Glutamatergic neuron (in vitro differentiated cells): ENCODE measurements around the gene OR6S1. TPM values are rescaled to one million over a fixed set of nuclear protein-coding genes. Genes with fewer than 3 reads are reported as not detected.

Experiments
- DNase-seq: peaks from one replicate; pipeline ENCODE4 v3.0.0; 2022
- H3K27ac Mint-ChIP-seq: one replicate; pipeline ENCODE4 v1.8.0; 2020; ENCODE audit warnings: mild to moderate bottlenecking, mixed read lengths, inconsistent platforms; ENCODE audit not compliant: unreplicated experiment
- H3K27me3 Mint-ChIP-seq: one replicate; pipeline ENCODE4 v1.8.0; 2020; ENCODE audit warnings: mild to moderate bottlenecking, moderate library complexity, mixed read lengths, inconsistent platforms; ENCODE audit not compliant: unreplicated experiment
- H3K36me3 Mint-ChIP-seq: one replicate; pipeline ENCODE4 v1.8.0; 2020; ENCODE audit warnings: mild to moderate bottlenecking, mixed read lengths, inconsistent platforms; ENCODE audit not compliant: unreplicated experiment
- H3K4me1 Mint-ChIP-seq: one replicate; pipeline ENCODE4 v1.8.0; 2020; ENCODE audit warnings: mild to moderate bottlenecking, low read depth, mixed read lengths, inconsistent platforms; ENCODE audit not compliant: unreplicated experiment
- H3K4me3 Mint-ChIP-seq: one replicate; pipeline ENCODE4 v1.8.0; 2020; ENCODE audit warnings: mild to moderate bottlenecking, mixed read lengths, inconsistent platforms; ENCODE audit not compliant: unreplicated experiment
- H3K9me3 Mint-ChIP-seq: one replicate; pipeline ENCODE4 v1.8.0; 2020; ENCODE audit warnings: mild to moderate bottlenecking, moderate library complexity, mixed read lengths, inconsistent platforms; ENCODE audit not compliant: unreplicated experiment
- long read RNA-seq: library from polyadenylated mRNA; unstranded; transcript quantifications from one replicate; pipeline ENCODE4 v2.0.0, GENCODE V29; 2020; ENCODE audit not compliant: unreplicated experiment
- total RNA-seq: library from RNA; stranded (reverse); fragmentation: NEBNext Ultra II Directional; extraction: Animal tissue kit (Norgen Biotek cat#: 25700); gene quantifications from one replicate; pipeline ENCODE4 v1.2.1, GENCODE V29; 2021; ENCODE audit not compliant: unreplicated experiment
- TF ChIP-seq, protein P1 (sequence below): fragments of 200-600 bp; sonication (generic); IDR thresholded peaks from one replicate; pipeline ENCODE4 v1.5.0; 2021; ENCODE audit not compliant: partially characterized antibody, unreplicated experiment

OR6S1 gene
- total RNA-seq = not detected
- long read RNA-seq = 0 reads

GRCh38 chr14:20641591-20641990 is at the start of gene OR6S1:
Gene OR6S1, minus strand, starts transcription at chr14:20641691. Its CDS starts 0 bp downstream, at chr14:20641691.
- Mint-ChIP-seq H3K4me3 (no peak within 1 kb of the TSS), H3K36me3 (no peaks in the 10 kb centered on the region), H3K27me3 (peaks cover 3% of the 10 kb centered on the region), H3K4me1 (no peaks in the 10 kb centered on the region), H3K27ac (no peak within 1 kb of the TSS), H3K9me3 (peaks cover 1% of the 10 kb centered on the region)
- DNase-seq = no peak
- TF ChIP-seq, protein P1, sequence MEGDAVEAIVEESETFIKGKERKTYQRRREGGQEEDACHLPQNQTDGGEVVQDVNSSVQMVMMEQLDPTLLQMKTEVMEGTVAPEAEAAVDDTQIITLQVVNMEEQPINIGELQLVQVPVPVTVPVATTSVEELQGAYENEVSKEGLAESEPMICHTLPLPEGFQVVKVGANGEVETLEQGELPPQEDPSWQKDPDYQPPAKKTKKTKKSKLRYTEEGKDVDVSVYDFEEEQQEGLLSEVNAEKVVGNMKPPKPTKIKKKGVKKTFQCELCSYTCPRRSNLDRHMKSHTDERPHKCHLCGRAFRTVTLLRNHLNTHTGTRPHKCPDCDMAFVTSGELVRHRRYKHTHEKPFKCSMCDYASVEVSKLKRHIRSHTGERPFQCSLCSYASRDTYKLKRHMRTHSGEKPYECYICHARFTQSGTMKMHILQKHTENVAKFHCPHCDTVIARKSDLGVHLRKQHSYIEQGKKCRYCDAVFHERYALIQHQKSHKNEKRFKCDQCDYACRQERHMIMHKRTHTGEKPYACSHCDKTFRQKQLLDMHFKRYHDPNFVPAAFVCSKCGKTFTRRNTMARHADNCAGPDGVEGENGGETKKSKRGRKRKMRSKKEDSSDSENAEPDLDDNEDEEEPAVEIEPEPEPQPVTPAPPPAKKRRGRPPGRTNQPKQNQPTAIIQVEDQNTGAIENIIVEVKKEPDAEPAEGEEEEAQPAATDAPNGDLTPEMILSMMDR = no peak

DNA sequence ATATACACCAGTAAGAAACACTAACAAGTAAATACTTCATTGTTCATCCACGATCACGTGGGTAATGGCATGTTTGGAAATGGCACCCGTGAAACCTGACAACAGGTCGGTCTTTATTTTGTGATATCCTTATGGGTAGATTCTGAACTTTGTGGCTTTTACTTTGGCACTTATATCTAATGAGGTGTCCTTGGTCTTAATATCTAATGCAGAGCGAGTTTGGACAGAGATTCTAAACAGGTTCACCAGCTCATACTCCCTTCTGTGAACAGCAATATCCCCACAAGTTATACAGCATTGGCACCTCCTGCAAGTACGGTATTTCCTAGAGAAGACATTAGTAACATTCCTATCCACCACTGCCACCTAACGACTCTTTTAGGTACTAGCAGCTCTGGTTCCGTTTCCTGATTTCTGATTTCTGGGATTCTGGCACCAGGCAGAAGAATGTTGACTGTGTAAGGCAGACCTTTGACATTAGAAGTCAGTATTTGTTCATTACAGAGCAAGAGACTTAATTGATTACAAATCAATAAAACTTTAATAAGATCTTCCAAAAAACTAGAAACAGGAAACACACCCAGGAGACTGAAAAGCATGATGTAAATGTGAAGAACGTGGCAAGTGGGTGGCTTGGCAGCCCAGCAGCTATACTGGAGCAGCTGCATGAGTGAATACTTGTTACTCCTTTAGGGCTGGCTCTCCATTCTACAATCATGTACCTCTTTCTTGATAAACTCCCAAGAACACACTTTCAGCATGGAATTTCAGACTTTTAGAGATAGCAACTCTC is 49.6 kb upstream of the OR6S1 start:
- Mint-ChIP-seq H3K4me3 (no peak overlapping the region), H3K4me1 (no peaks in the 10 kb centered on the region), H3K36me3 (no peaks in the 10 kb centered on the region), H3K27me3 (no peaks in the 10 kb centered on the region), H3K27ac (no peak overlapping the region), H3K9me3 (no peaks in the 10 kb centered on the region)
- DNase-seq = no peak
- TF ChIP-seq, protein P1 = peak; percentile 74

DNA sequence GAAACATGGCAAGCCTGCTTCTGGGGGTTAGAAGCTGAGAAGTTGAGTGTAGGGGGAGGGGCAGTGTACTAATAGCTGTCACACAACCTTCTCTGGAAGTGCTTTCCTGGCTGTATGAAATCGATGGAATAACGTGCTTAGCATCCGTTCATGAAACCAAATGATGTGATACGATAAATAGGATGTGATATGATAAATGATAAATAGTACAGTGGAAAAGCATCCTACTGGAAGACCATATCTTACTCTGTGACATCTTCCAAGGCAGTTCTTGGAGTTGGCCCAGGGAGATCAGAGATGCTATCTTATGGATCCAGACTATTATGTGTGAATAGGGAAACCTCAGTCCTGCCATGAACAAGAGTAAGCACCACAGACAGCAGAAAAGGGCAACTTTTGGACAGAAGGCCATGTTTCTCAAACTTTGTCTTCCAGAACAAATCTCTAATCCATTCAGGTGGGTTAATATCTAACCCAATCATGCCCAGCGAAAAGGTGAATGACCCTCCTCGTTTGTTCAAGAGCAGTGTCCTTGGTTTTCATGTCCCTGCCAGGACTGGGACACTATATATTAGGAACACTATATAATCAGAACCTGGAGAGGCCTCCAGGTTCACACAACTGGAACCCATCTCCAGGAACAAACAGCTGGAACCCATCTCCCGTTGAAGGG is 46.8 kb upstream of the OR6S1 start, which contains the start of gene ANG:
TSS of gene ANG (plus strand) at position 598 of the 673 bp plus-strand sequence. CDS start 4,801 bp downstream, outside the sequence.
- Mint-ChIP-seq H3K36me3 (no peaks in the 10 kb centered on the region), H3K4me3 (no peak within 1 kb of the TSS), H3K27me3 (peaks cover 2% of the 10 kb centered on the region), H3K27ac (no peak within 1 kb of the TSS), H3K4me1 (no peaks in the 10 kb centered on the region), H3K9me3 (peaks cover 9% of the 10 kb centered on the region)
- no peak for DNase-seq
- TF ChIP-seq, protein P1 = no peak

DNA sequence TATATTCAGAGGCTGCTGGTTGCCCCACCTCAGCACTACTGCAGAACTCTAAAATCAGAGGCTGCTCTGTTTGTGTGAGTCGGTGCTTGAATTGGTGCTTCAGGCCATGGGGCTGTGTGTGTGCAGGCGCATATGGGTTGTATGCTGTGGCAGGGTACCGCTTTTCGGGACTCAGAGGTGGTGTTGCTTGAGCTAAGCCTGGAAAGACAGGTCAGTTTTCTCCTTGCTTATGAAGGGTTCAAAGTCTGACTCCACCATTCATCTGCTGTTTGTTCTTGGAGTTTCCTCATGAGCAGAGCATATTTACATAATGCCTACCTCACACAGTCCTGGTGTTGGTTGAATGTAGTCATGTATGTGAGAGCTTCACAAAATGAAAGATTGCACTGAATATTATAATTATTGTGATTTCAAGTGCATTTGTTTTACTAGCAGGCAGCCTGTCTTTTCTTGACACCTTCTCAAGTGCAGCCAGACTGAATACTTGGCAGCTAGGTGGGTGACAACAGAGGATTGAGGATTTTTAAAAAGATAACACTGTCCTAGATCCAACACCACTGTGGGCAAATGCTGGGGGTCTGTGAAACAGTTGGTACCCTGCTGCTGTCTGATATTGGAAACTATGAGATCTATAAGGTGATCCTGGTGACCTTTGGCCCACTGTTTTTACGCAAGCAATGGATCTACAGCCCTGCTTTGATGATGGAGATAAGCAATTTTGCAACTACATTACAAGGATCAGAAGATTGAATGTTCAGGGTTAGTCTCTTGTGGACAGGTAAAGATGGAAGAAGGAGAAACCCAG is 46.1 kb upstream of the OR6S1 start:
- TF ChIP-seq, protein P1 = no peak
- Mint-ChIP-seq H3K36me3 (no peaks in the 10 kb centered on the region), H3K4me3 (no peak overlapping the region), H3K27ac (no peak overlapping the region), H3K27me3 (peaks cover 2% of the 10 kb centered on the region), H3K9me3 (peaks cover 9% of the 10 kb centered on the region), H3K4me1 (no peaks in the 10 kb centered on the region)
- no peak for DNase-seq
